ENCODE results near the gene EEIG1.

Gene EEIG1

GRCh38 chr9:127934248-127934647 lies 46.5 kb downstream of the EEIG1 start:
- Histone ChIP-seq H3K36me3 (no peaks in the 10 kb centered on the region), H3K9me3 (no peaks in the 10 kb centered on the region), H3K27me3 (no peaks in the 10 kb centered on the region), H3K4me1 (peaks cover 5% of the 10 kb centered on the region), H3K4me3 (ENCODE audit: low read depth, low read length) (no peak overlapping the region)
- peak; percentile 27; the same call in 1 of the 2 replicates for TF ChIP-seq CTCF (IDR thresholded peaks at IDR 0.05; ENCODE audit: low read depth, low read length)
- DNase-seq = no peak

- H3K9me3 ChIP-seq = no peaks in the 10 kb centered on the region
- peaks cover 5% of the 10 kb centered on the region for H3K4me1 ChIP-seq
- no peak for TF ChIP-seq CTCF (IDR thresholded peaks at IDR 0.05; ENCODE audit: low read depth, low read length)
- no peaks in the 10 kb centered on the region for H3K27me3 ChIP-seq
- peak; percentile 52 for DNase-seq
- no peaks in the 10 kb centered on the region for H3K36me3 ChIP-seq
- peak overlapping the region; percentile 55 for H3K4me3 ChIP-seq (ENCODE audit: low read depth, low read length)
Observed at GRCh38 chr9:127931092-127931881, 49.5 kb downstream of the EEIG1 start.
